Measurements from ENCODE around the gene FUNDC1. TPM values are rescaled to one million over a fixed set of nuclear protein-coding genes. Genes with fewer than 3 reads are reported as not detected.
"Not testable (repeated sequence)": the region's sequence is repeated elsewhere in the genome, so short reads cannot be mapped to it uniquely, and the experiment has no call there.

FUNDC1 gene
- total RNA-seq = 2.8 TPM

DNA sequence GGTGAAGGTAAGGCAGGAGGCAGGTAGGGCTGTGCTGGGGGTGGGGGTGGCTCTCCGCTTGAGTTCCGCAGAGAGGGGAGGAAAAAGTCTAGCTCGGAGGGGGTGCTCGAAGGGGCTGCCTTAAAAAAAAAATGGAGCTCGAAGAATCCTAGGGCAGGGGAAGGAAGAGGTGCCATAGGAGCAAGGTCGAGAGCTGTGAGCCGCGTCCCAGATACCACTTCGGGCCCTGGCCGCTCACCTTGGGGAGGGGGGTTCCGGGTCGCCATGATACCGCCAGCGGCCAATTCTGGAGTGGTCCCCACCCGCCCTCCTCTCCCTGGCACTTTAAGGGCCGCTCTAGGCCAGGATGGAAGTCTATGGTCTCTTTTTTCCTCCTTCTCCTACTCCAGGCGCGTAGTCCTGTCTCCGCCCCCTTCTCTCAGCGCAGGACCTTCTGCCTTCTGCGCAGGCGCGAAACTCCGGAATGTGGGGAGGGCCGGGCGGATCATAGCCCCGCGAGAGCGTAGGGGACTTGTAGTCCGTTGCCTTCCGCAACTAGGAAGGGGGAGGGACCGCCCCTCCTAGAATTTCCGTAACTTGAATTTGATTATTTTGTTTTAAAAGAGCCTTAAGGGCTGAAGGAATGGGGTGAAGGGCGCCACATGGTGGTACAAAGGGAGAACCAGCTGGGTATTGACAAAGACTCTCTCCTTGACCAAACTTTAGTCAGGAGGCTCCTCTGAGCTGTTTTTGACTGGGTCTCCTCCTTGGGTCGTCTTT is at the start of gene FUNDC1:
Gene FUNDC1, minus strand, starts transcription at position 293 of the 759 bp plus-strand sequence. Its CDS starts 27 bp downstream, at position 266.
- peak; percentile 88 for DNase-seq (ENCODE audit: low spot score)
- ATAC-seq = peak; percentile 99

DNA sequence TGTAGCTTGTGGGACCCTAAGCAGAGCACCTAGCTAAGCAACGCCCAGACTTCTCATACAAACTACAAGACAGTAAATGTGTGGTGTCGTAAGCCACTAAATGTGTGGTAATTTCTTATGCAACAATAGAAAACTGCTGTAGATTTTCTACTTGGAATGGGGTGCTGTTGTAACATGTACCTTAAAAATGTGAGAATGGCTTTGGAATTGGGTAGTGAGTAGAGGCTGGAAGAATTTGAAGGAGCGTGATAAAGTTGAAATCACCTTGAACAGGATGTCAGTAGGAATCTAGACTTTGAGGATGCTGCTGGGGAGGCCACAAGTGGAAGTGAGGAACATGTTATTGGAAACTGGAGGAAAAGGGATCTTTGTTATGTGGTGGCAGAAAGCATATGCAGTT is 43.2 kb upstream of the FUNDC1 start:
- ATAC-seq = no peak
- no peak for DNase-seq (ENCODE audit: low spot score)

DNA sequence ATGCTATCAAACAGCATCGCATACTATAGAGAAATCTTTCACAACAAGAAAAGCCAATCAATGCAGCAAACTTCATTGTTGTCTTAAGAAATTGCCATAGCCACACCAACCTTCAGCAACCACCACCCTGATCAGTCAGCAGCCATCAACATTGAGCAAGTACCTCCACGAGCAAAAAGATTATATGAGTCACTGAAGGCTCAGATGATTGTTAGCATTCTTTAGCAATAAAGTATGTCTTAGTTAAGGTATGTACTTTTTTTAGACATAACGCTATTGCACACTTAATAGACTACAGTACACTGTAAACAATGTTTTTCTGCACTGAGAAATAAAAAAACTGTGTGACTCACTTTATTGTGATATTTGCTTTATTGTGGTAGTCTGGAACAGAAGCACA is 37.8 kb upstream of the FUNDC1 start:
- DNase-seq (ENCODE audit: low spot score) = no peak
- no peak for ATAC-seq

GRCh38 chrX:44572340-44572938 is 29.8 kb upstream of the FUNDC1 start:
- no peak for ATAC-seq
- no peak for DNase-seq (ENCODE audit: low spot score)

- DNase-seq (ENCODE audit: low spot score) (no peak), ATAC-seq (no peak)
These were observed 27.9 kb upstream of the FUNDC1 start for GRCh38 chrX:44570522-44570921.

GRCh38 chrX:44569122-44569521 is 26.5 kb upstream of the FUNDC1 start:
- DNase-seq (ENCODE audit: low spot score) (no peak), ATAC-seq (no peak)

DNA sequence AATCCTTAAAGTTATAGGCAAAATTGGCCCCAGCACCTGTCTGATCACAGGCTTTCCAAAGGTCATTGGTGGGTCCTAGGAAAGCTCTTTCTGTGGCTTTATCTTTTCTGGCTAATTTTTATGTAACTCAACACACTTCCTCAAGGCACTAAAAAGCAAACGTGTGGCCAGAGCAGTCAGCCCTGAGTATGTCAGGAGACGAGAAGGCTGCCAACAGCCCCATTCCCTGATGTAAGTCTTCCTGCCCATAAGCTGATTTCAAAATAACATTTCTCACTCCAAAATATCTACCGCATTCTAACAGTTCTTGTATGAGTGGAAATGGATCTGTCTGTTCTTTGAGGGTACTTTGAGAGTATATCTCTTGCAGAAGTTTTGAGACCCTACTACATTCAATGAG is 25.5 kb upstream of the FUNDC1 start:
- DNase-seq (ENCODE audit: low spot score) = no peak
- ATAC-seq = no peak

GRCh38 chrX:44561896-44562295 is 19.2 kb upstream of the FUNDC1 start:
- not testable (repeated sequence) for DNase-seq (ENCODE audit: low spot score); ATAC-seq

GRCh38 chrX:44550563-44550962 is 7.9 kb upstream of the FUNDC1 start:
- DNase-seq (ENCODE audit: low spot score) (no peak), ATAC-seq (no peak)

DNA sequence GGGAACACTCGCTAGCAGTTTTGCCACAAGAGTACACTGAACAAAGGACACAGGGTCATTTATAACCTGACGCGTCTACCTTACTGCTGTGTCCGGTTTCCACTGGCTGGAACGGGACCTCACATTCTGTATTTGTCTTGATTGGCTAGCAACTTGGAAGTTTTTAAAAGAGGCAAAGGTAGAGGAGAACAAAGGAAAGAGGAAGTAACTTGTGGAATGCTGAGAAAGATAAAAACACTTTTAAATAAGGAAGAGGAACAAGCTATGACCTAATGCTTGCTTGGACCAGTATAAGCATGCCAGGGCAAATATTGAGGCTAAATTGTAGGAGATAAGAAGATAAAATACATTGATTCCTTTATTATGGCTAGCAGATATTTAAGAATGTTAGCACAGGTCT is 2.8 kb upstream of the FUNDC1 start:
- not testable (repeated sequence) for ATAC-seq; DNase-seq (ENCODE audit: low spot score)

DNA sequence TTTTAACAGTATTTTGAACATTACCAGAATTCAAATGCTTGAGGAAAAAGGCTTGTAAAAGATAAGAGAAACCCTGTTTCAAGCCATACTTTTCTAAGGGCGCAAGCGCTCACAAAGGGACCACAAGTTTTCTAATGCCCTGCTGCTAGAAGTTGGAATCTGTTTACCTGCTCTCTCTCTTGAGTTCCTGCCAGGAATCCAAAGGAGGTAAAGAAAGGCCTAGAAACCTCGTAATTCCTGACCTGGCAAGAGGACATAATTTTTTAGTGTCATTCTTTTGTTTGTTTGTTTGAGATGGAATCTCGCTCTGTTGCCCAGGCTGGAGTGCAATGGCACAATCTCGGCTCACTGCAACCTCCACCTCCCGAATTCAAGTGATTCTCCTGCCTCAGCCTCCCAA is 1.4 kb upstream of the FUNDC1 start:
- ATAC-seq (no peak), DNase-seq (ENCODE audit: low spot score) (no peak)

DNA sequence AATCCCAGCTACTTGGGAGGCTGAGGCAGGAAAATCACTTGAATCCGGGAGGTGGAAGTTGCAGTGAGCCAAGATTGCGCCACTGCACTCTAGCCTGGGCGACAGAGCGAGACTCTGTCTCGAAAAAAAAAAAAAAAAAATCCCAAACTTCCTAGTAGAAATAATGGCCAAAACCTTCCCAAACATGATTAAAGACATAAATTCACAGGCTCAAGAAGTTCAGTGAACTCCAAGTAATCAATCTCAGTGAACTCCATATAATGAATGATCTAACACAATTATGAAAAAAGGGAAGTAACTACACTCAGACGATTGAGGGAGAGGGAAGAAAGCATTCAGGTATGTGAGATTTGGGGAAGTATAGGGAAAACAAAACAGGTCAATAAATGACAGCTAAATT is 6.5 kb downstream of the FUNDC1 start:
- DNase-seq (ENCODE audit: low spot score) = no peak
- ATAC-seq = no peak

GRCh38 chrX:44529310-44529709 is 13.3 kb downstream of the FUNDC1 start:
- DNase-seq (ENCODE audit: low spot score) = no peak
- ATAC-seq = no peak

- no peak for DNase-seq (ENCODE audit: low spot score)
- no peak for ATAC-seq
These were observed 28.4 kb downstream of the FUNDC1 start for GRCh38 chrX:44514272-44514671.

- ATAC-seq = no peak
- DNase-seq (ENCODE audit: low spot score) = no peak
These were observed 35.4 kb downstream of the FUNDC1 start for GRCh38 chrX:44507292-44507691.

- no peak for DNase-seq (ENCODE audit: low spot score)
- ATAC-seq = no peak
These were observed 36.0 kb downstream of the FUNDC1 start for GRCh38 chrX:44506678-44507077.

DNA sequence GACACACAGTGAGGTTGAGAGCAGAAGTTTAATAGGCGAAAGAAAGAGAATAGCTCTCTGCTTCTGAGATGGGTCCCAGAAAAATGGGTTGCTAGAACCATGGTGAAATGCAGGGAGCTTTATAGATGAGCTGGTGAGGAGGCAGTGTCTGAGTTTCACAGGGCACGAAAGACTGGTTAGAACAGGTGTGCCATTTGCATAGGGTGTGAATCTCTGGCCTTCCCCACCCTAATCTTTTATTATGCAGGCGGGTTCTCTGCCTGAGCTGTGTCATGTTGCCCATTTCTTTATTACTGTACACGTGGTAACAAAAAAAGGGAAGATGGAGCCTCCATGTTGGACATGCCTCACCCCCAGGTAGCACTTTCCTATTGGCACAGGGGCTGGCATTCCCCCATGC is 39.1 kb downstream of the FUNDC1 start:
- DNase-seq (ENCODE audit: low spot score) = no peak

DNA sequence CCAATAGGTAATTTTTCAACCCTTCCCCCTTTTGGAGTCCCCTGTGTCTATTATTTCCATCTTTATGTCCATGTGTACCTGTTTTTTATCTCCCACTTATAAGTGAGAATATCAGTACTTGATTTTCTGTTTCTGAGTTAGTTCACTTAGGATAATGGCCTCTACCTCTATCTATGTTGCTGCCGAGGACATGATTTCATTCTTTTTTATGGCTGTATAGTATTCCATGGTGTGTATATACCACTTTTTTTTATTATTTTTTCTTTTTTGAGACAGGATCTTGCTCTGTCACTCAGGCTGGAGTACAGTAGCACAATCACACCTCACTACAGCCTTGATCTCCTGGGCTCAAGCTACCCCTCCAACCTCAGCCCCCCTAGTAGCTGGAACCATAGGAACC is 47.6 kb downstream of the FUNDC1 start:
- ATAC-seq (no peak), DNase-seq (ENCODE audit: low spot score) (no peak)

More for the DNA sequence above, 39.1 kb downstream of the FUNDC1 start:
- no peak for ATAC-seq

- DNase-seq (ENCODE audit: low spot score) (no peak), ATAC-seq (no peak)
These were observed 48.3 kb downstream of the FUNDC1 start for GRCh38 chrX:44494357-44494756.

GRCh38 chrX:44489515-44489914 is 53.1 kb downstream of the FUNDC1 start:
- DNase-seq (ENCODE audit: low spot score) (no peak), ATAC-seq (no peak)

GRCh38 chrX:44484607-44485146 is 58.0 kb downstream of the FUNDC1 start:
- ATAC-seq = no peak
- no peak for DNase-seq (ENCODE audit: low spot score)

DNA sequence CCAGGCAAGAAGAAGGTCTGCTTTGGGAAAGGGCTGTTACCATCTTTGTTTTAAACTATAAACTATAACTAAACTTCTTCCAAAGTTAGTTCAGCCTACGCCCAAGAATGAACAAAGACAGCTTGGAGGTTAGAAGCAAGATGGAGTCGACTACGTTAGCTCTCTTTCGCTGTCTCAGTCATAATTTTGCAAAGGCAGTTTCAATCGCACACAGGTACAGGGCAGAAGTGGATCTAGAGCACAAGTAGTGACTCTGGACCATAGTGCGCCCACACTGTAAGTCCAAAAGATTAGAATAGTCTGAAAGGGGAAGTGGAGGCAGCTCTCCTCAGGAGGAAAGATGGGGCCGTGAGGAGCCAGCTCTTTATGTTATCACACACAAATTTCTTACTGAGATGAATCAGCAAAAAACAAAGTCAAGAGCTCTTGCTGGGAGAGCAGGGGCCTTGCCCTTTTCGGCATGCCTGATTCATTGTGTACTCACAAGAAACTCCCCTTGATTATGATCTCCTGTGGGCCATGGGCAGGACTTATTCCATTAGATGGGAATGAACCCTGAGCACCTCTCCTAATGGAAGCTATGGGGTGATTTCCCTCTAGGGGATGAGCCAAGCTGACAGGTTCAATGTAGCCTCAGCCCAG is 58.6 kb downstream of the FUNDC1 start:
- ATAC-seq (no peak), DNase-seq (ENCODE audit: low spot score) (no peak)

Measured in left lobe of liver (tissue), 2 donors.